Endothelial cell of umbilical vein (primary cell): ENCODE data around the gene MAML3. TPM values are rescaled to one million over a fixed set of nuclear protein-coding genes. Genes with fewer than 3 reads are reported as not detected.

Experiments
- BruUV-seq: library from RNA; stranded (reverse); fragments of 400-500 nt; replicated peaks from 2 replicates; lab custom pipeline; 2021; lab: Mats Ljungman, UMichigan
- CTCF ChIA-PET: fragments of 300-600, 350-600 bp; sonication (Branson Sonifier 250); formaldehyde crosslinking; loops from one replicate; lab custom pipeline; 2021; ENCODE audit warnings: antibody characterized with exemption, inconsistent platforms; lab: Charles Lee
- POLR2A ChIA-PET: fragments of 300-600, 350-600 bp; sonication (Branson Sonifier 250); formaldehyde crosslinking; loops from one replicate; lab custom pipeline; 2021; ENCODE audit warnings: antibody characterized with exemption, inconsistent platforms; lab: Charles Lee
- DNase-seq: peaks from one replicate; pipeline ENCODE4 v3.0.0-alpha.2; 2011; ENCODE audit warnings: low read depth, low spot score
- FAIRE-seq: peaks from 2 replicates; lab custom pipeline; 2011; peaks lifted over from hg19 to GRCh38; lab: Jason Lieb, UNC
- H2AFZ ChIP-seq: 2 replicates; pipeline ENCODE4 v1.6.0; 2012; ENCODE audit warnings: low read depth, low read length, control low read depth, inconsistent platforms
- H3K27ac ChIP-seq: 2 replicates; pipeline ENCODE4 v1.5.1; 2011; ENCODE audit warnings: low read depth, mild to moderate bottlenecking, control low read depth, low read length, moderate library complexity; ENCODE audit not compliant: insufficient read depth
- H3K27me3 ChIP-seq, 2 experiments: 2 replicates each; pipeline versions ENCODE4 v1.6.0 to v1.6.1; 2011; ENCODE audit warnings: low read length in 2 of 2, mixed read lengths in 1 of 2; ENCODE audit not compliant: control insufficient read depth in 2 of 2, insufficient read depth in 2 of 2
- H3K36me3 ChIP-seq, 2 experiments: 2 replicates in 1 of 2; 3 replicates in 1 of 2; pipeline ENCODE4 v1.5.1; 2011; ENCODE audit warnings: low read length in 2 of 2, mild to moderate bottlenecking in 1 of 2, moderate library complexity in 1 of 2; ENCODE audit not compliant: control insufficient read depth in 2 of 2, insufficient read depth in 2 of 2; ENCODE audit errors: extremely low read depth in 1 of 2
- H3K4me1 ChIP-seq: 3 replicates; pipeline ENCODE4 v1.5.1; 2011; ENCODE audit warnings: mild to moderate bottlenecking, low read length; ENCODE audit not compliant: control insufficient read depth, insufficient read depth; ENCODE audit errors: extremely low read depth
- H3K4me2 ChIP-seq: 2 replicates; pipeline ENCODE4 v1.6.1; 2011; ENCODE audit warnings: low read length, control low read depth, mixed read lengths; ENCODE audit not compliant: insufficient read depth
- H3K4me3 ChIP-seq, 3 experiments: fragments of 200-600 bp in 1 of 3; sonication (generic), shearing (Covaris generic) in 1 of 3; replicated peaks in 1 of 3; 2 replicates each; pipeline ENCODE4 v1.5.1; 2011 to 2016; ENCODE audit warnings: control low read depth in 3 of 3, low read length in 3 of 3, mild to moderate bottlenecking in 2 of 3, inconsistent platforms in 1 of 3, low read depth in 1 of 3, moderate library complexity in 1 of 3; ENCODE audit not compliant: insufficient read depth in 1 of 3
- H3K79me2 ChIP-seq: 2 replicates; pipeline ENCODE4 v1.6.0; 2012; ENCODE audit warnings: low read length, inconsistent platforms; ENCODE audit not compliant: control insufficient read depth, insufficient read depth
- H3K9ac ChIP-seq: replicated peaks from 2 replicates; pipeline ENCODE3; 2011; ENCODE audit warnings: low read length, control low read depth; ENCODE audit not compliant: insufficient read depth; ENCODE audit errors: extremely low read depth
- H3K9me1 ChIP-seq: replicated peaks from 3 replicates; pipeline ENCODE4 v1.6.0; 2011; ENCODE audit warnings: mild to moderate bottlenecking, low read length; ENCODE audit not compliant: control insufficient read depth, insufficient read depth; ENCODE audit errors: extremely low read depth
- H3K9me3 ChIP-seq: replicated peaks from 2 replicates; pipeline ENCODE4 v1.5.1; 2012; ENCODE audit warnings: low read length, inconsistent platforms; ENCODE audit not compliant: control insufficient read depth, insufficient read depth
- H4K20me1 ChIP-seq: replicated peaks from 2 replicates; pipeline ENCODE3; 2011; ENCODE audit warnings: mild to moderate bottlenecking, low read length; ENCODE audit not compliant: control insufficient read depth, insufficient read depth; ENCODE audit errors: extremely low read depth
- CTCF ChIP-seq, 2 donors: IDR thresholded peaks; 1 replicate in 1 of 2; 2 replicates in 1 of 2; pipeline ENCODE4 v1.5.1; 2011; ENCODE audit warnings: low read length in 2 of 2, mild to moderate bottlenecking in 2 of 2, moderate library complexity in 2 of 2, control low read depth in 1 of 2, inconsistent platforms in 1 of 2, low read depth in 1 of 2; ENCODE audit not compliant: insufficient read depth in 1 of 2; ENCODE audit errors: extremely low read depth in 1 of 2
- EZH2 ChIP-seq: IDR thresholded peaks from 2 replicates; pipeline ENCODE4 v1.6.1; 2012; ENCODE audit warnings: borderline replicate concordance, low read depth, mild to moderate bottlenecking, moderate library complexity, low read length, inconsistent platforms; ENCODE audit not compliant: severe bottlenecking
- FOS ChIP-seq: IDR thresholded peaks from 2 replicates; pipeline ENCODE4 v1.6.1; 2011; ENCODE audit warnings: mild to moderate bottlenecking, low read length, moderate library complexity, borderline replicate concordance; ENCODE audit not compliant: insufficient read depth
- GATA2 ChIP-seq: IDR thresholded peaks from 2 replicates; pipeline ENCODE4 v1.7.0; 2011; ENCODE audit warnings: low read depth, mild to moderate bottlenecking, moderate library complexity, mixed read lengths, low read length; ENCODE audit not compliant: insufficient read length, insufficient read depth
- JUN ChIP-seq: IDR thresholded peaks from 2 replicates; pipeline ENCODE4 v1.6.1; 2011; ENCODE audit warnings: borderline replicate concordance, low read depth; ENCODE audit not compliant: insufficient read length, insufficient read depth
- MAX ChIP-seq: IDR thresholded peaks from 2 replicates; pipeline ENCODE4 v1.6.1; 2011; ENCODE audit not compliant: insufficient read depth, insufficient read length
- MYC ChIP-seq: IDR thresholded peaks from one replicate; pipeline ENCODE4 v1.6.1; 2011; ENCODE audit warnings: mild to moderate bottlenecking, low read depth, low read length
- POLR2A ChIP-seq: IDR thresholded peaks from 2 replicates; pipeline ENCODE4 v1.6.1; 2012; ENCODE audit warnings: low read depth, mild to moderate bottlenecking, control low read depth, low read length
- POLR2AphosphoS5 ChIP-seq: IDR thresholded peaks from 2 replicates; pipeline ENCODE4 v1.6.1; 2012; ENCODE audit warnings: low read depth, mild to moderate bottlenecking, control low read depth, low read length, moderate library complexity; ENCODE audit not compliant: insufficient read depth
- dilution Hi-C: fragments of 300-500 bp; cut with MboI; formaldehyde crosslinking; loops from one replicate; pipeline ENCODE4 v1.15.0; 2019; ENCODE audit warnings: low sequenced_read_pairs; ENCODE audit not compliant: extremely low pct_ligation_motif_present
- intact Hi-C: fragments of 100-400 bp; cut with micrococcal nuclease; formaldehyde crosslinking; loops from one replicate; pipeline ENCODE4 v1.10.0; 2022
- polyA plus RNA-seq, 4 experiments: library from polyadenylated mRNA; depleted of rRNA in 3 of 4; stranded (reverse) in 3 of 4; unstranded in 1 of 4; fragments of >200 nt; gene quantifications; 2 replicates each; pipeline versions ENCODE4 v1.2.1 to v1.2.3, GENCODE V29; 2011 to 2012; ENCODE audit warnings: missing spikeins in 1 of 4
- total RNA-seq: library from RNA; stranded (reverse); gene quantifications from 2 replicates; pipeline ENCODE4 v1.2.3, GENCODE V29; 2021

The MAML3 gene
- total and polyA plus RNA-seq, 2 donors (not counting 3 experiments of a cell fraction or from before 2014, with no cell fraction given) = 14.0 to 20.3 TPM

- CTCF ChIA-PET = interaction anchor here (0.9 to 2.0 kb wide), 5 partner anchors 8 to 445 kb away, joined by 3 to 8 read pairs (median 4); no protein-coding TSS in a partner anchor
- POLR2A ChIA-PET = no interaction called here
- no peaks in the 10 kb centered on the region for H3K27me3 ChIP-seq
- no peak overlapping the region for H3K4me2 ChIP-seq
- TF ChIP-seq POLR2A = no peak
- TF ChIP-seq CTCF (IDR thresholded peaks at IDR 0.05; ENCODE audit: extremely low read depth in 1 of 2, insufficient read depth in 1 of 2, low read depth in 1 of 2, low read length in 2 of 2) = no peak
- TF ChIP-seq MYC = no peak
- TF ChIP-seq JUN = no peak
- TF ChIP-seq GATA2 = no peak
- no peak for TF ChIP-seq MAX
- TF ChIP-seq POLR2AphosphoS5 = no peak
- no peak for TF ChIP-seq EZH2
- TF ChIP-seq FOS = no peak
- H2AFZ ChIP-seq = no peak overlapping the region
- H3K79me2 ChIP-seq = no peaks in the 10 kb centered on the region
- dilution Hi-C loops = no loop called here
- H3K36me3 ChIP-seq = no peaks in the 10 kb centered on the region
- H3K9me1 ChIP-seq = no peaks in the 10 kb centered on the region
- intact Hi-C loops = loop anchor here (5.0 kb wide), 3 partner anchors 43 to 132 kb away; no protein-coding TSS in a partner anchor
- no TSS peak for BruUV-seq
- H4K20me1 ChIP-seq = no peaks in the 10 kb centered on the region
- no peak for FAIRE-seq
- no peak overlapping the region for H3K9ac ChIP-seq
- no peak overlapping the region for H3K4me3 ChIP-seq
- DNase-seq = peak; percentile 37
- H3K4me1 ChIP-seq = peaks cover 30% of the 10 kb centered on the region
- H3K27ac ChIP-seq = no peak overlapping the region
- no peaks in the 10 kb centered on the region for H3K9me3 ChIP-seq
Observed at GRCh38 chr4:139915037-139915436, 238.9 kb downstream of the MAML3 start.
